Ishikawa (cell line): Measurements from ENCODE around the gene RPTOR.

Source experiments
- CEBPB ChIP-seq: IDR thresholded peaks from 2 replicates; pipeline ENCODE4 v1.6.1; 2012
- CREB1 ChIP-seq: IDR thresholded peaks from 2 replicates; pipeline ENCODE4 v1.6.1; 2012; ENCODE audit warnings: low read depth
- EP300 ChIP-seq: IDR thresholded peaks from 2 replicates; pipeline ENCODE4 v1.6.1; 2012; ENCODE audit warnings: borderline replicate concordance
- FOXM1 ChIP-seq: IDR thresholded peaks from 2 replicates; pipeline ENCODE4 v1.6.1; 2012; ENCODE audit warnings: low read depth, borderline replicate concordance
- RAD21 ChIP-seq: IDR thresholded peaks from 2 replicates; pipeline ENCODE4 v1.6.1; 2012; ENCODE audit warnings: low read depth
- TAF1 ChIP-seq: IDR thresholded peaks from 2 replicates; pipeline ENCODE4 v1.6.1; 2012; ENCODE audit warnings: low read depth, mild to moderate bottlenecking
- TF ChIP-seq, protein P1 (sequence below): IDR thresholded peaks from 2 replicates; pipeline ENCODE4 v1.6.1; 2012
- TF ChIP-seq, protein P2 (sequence below): IDR thresholded peaks from 2 replicates; pipeline ENCODE4 v1.6.1; 2012

DNA sequence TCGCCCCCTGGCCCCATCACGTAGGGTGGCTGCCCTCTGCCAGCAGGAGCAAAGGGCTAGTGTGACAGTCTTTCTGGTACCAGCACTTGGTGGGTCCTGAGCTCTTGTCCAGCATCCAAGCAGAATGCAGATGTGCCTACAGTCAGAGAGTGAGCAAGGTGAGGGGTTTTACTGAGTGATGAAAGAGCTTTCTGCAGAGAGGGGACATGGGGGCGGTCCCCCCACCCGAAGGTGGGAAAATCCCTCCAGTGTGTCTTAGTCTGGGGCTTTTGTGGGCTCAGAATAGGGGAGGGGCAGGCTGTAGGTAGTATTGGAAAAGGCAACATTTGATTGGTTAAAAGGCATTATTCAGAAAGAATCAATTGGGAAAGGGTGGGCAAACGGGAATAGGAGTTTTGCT, 152.3 kb downstream of the RPTOR start:
- TF ChIP-seq EP300 (no peak), CREB1 (no peak), RAD21 (no peak), FOXM1 (no peak), CEBPB (no peak), TAF1 (no peak)
- TF ChIP-seq, protein P1, sequence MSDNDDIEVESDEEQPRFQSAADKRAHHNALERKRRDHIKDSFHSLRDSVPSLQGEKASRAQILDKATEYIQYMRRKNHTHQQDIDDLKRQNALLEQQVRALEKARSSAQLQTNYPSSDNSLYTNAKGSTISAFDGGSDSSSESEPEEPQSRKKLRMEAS: no peak
- TF ChIP-seq, protein P2, sequence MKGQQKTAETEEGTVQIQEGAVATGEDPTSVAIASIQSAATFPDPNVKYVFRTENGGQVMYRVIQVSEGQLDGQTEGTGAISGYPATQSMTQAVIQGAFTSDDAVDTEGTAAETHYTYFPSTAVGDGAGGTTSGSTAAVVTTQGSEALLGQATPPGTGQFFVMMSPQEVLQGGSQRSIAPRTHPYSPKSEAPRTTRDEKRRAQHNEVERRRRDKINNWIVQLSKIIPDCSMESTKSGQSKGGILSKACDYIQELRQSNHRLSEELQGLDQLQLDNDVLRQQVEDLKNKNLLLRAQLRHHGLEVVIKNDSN: no peak
